Mesenchymal stem cell (in vitro differentiated cells and primary cell): ENCODE measurements around the gene MRPS27.

Source experiments
- DNase-seq: peaks from one replicate; pipeline ENCODE4 v3.0.0-alpha.2; 2013
- H2AFZ ChIP-seq: one replicate; pipeline ENCODE4 v1.6.1; 2013; ENCODE audit warnings: low read depth, mild to moderate bottlenecking, control low read depth, inconsistent platforms, low read length, moderate library complexity
- H2AK5ac ChIP-seq: 2 replicates; pipeline ENCODE4 v1.6.1; 2013; ENCODE audit warnings: low read length, moderate library complexity, mild to moderate bottlenecking, inconsistent platforms; ENCODE audit not compliant: severe bottlenecking
- H2BK120ac ChIP-seq: one replicate; pipeline ENCODE4 v1.6.1; 2013; ENCODE audit warnings: low read depth, mild to moderate bottlenecking, inconsistent platforms, low read length, moderate library complexity
- H2BK12ac ChIP-seq, 2 experiments: one replicate each; pipeline ENCODE4 v1.6.1; 2013; ENCODE audit warnings: inconsistent platforms in 2 of 2, low read length in 2 of 2, mild to moderate bottlenecking in 2 of 2, moderate library complexity in 2 of 2, control low read depth in 1 of 2
- H2BK15ac ChIP-seq: one replicate; pipeline ENCODE4 v1.6.1; 2013; ENCODE audit warnings: mild to moderate bottlenecking, low read depth, inconsistent platforms; ENCODE audit not compliant: poor library complexity, severe bottlenecking
- H2BK5ac ChIP-seq: 2 replicates; pipeline ENCODE4 v1.6.1; 2013; ENCODE audit warnings: low read depth, mild to moderate bottlenecking, low read length, control low read depth, inconsistent platforms; ENCODE audit not compliant: poor library complexity, severe bottlenecking
- H3K14ac ChIP-seq, 2 experiments: one replicate each; pipeline ENCODE4 v1.6.1; 2013; ENCODE audit warnings: inconsistent platforms in 2 of 2, low read length in 2 of 2, control low read depth in 1 of 2, mild to moderate bottlenecking in 1 of 2, moderate library complexity in 1 of 2
- H3K18ac ChIP-seq, 2 experiments: one replicate each; pipeline ENCODE4 v1.6.1; 2013; ENCODE audit warnings: inconsistent platforms in 2 of 2, low read length in 2 of 2, control low read depth in 1 of 2, low read depth in 1 of 2, mild to moderate bottlenecking in 1 of 2
- H3K23ac ChIP-seq, 2 experiments: one replicate each; pipeline ENCODE4 v1.6.1; 2013; ENCODE audit warnings: inconsistent platforms in 2 of 2, low read length in 2 of 2, mild to moderate bottlenecking in 2 of 2, moderate library complexity in 2 of 2, control low read depth in 1 of 2
- H3K27ac ChIP-seq: 2 replicates; pipeline ENCODE4 v1.5.1; 2013; ENCODE audit warnings: mild to moderate bottlenecking, moderate library complexity, low read length, control low read depth, inconsistent platforms; ENCODE audit not compliant: poor library complexity, severe bottlenecking
- H3K27me3 ChIP-seq, 2 experiments: 2 replicates each; pipeline versions ENCODE4 v1.6.1 to v1.7.0; 2013; ENCODE audit warnings: low read length in 2 of 2, mild to moderate bottlenecking in 2 of 2, moderate library complexity in 2 of 2, control low read depth in 1 of 2, inconsistent platforms in 1 of 2; ENCODE audit not compliant: control insufficient read depth in 1 of 2, insufficient read depth in 1 of 2
- H3K36me3 ChIP-seq, 2 experiments: 2 replicates each; pipeline versions ENCODE4 v1.6.1 to v1.7.0; 2013; ENCODE audit warnings: low read length in 2 of 2, control low read depth in 1 of 2, inconsistent platforms in 1 of 2, low read depth in 1 of 2, mild to moderate bottlenecking in 1 of 2; ENCODE audit not compliant: insufficient read depth in 2 of 2, control insufficient read depth in 1 of 2
- H3K4ac ChIP-seq, 2 experiments: one replicate each; pipeline ENCODE4 v1.6.1; 2013; ENCODE audit warnings: inconsistent platforms in 2 of 2, low read length in 2 of 2, mild to moderate bottlenecking in 2 of 2, moderate library complexity in 2 of 2, control low read depth in 1 of 2, low read depth in 1 of 2
- H3K4me1 ChIP-seq: 2 replicates; pipeline ENCODE4 v1.6.1; 2013; ENCODE audit warnings: low read depth, low read length, control low read depth; ENCODE audit not compliant: control insufficient read depth, insufficient read depth
- H3K4me2 ChIP-seq: 2 replicates; pipeline ENCODE4 v1.6.1; 2013; ENCODE audit warnings: low read length, mild to moderate bottlenecking, inconsistent platforms; ENCODE audit not compliant: poor library complexity, severe bottlenecking
- H3K4me3 ChIP-seq, 2 experiments: 2 replicates each; pipeline versions ENCODE4 v1.5.1 to v1.7.0; 2013; ENCODE audit warnings: low read length in 2 of 2, mild to moderate bottlenecking in 2 of 2, control low read depth in 1 of 2, low read depth in 1 of 2; ENCODE audit not compliant: insufficient read depth in 1 of 2
- H3K79me1 ChIP-seq: replicated peaks from 2 replicates; pipeline ENCODE4 v1.6.1; 2013; ENCODE audit warnings: mild to moderate bottlenecking, control low read depth, low read length, inconsistent platforms; ENCODE audit not compliant: poor library complexity, severe bottlenecking
- H3K9ac ChIP-seq: 2 replicates; pipeline ENCODE4 v1.7.0; 2013; ENCODE audit warnings: mild to moderate bottlenecking, low read length, moderate library complexity
- H3K9me3 ChIP-seq: 2 replicates; pipeline ENCODE4 v1.7.0; 2013; ENCODE audit warnings: mild to moderate bottlenecking, low read length; ENCODE audit not compliant: control insufficient read depth
- H4K8ac ChIP-seq: one replicate; pipeline ENCODE4 v1.6.1; 2013; ENCODE audit warnings: inconsistent platforms, mild to moderate bottlenecking, low read length, moderate library complexity
- H4K91ac ChIP-seq: one replicate; pipeline ENCODE4 v1.6.1; 2013; ENCODE audit warnings: mild to moderate bottlenecking, low read length, inconsistent platforms
- WGBS: methylation state at CpG from one replicate; pipeline ENCODE4 v1.1.7; 2013; ENCODE audit warnings: mixed read lengths; 5-methylcytosine and 5-hydroxymethylcytosine counted together

MRPS27 gene

DNA sequence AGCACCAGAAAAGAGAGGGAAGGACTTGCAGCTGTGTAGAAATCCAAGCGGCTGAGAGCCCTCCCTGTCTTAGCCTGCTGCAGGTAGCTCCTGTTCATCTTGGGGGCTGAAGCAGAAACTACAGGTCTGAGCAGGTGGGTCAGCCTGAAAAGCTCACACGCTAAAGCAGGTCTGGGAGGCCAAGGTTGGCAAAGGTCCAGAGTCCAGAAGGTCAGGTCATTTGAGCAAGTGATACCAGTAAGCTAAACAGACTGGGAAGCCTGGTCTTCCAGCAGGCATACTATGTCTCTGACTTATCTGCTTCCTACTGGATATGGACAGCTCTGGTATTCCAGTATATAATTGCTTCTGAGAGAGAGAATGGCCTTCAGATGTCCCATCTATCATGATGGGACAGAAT, 26.4 kb upstream of the MRPS27 start:
- H3K36me3 ChIP-seq: peaks cover 9 to 45% of the 10 kb centered on the region in 2 experiments
- H3K23ac ChIP-seq: no peak overlapping the region
- H2AFZ ChIP-seq: no peak overlapping the region
- H3K4me3 ChIP-seq: no peak overlapping the region
- no peak overlapping the region for H3K14ac ChIP-seq
- no peak overlapping the region for H3K27ac ChIP-seq
- H3K9me3 ChIP-seq: no peaks in the 10 kb centered on the region
- H3K4ac ChIP-seq: no peak overlapping the region
- no peak overlapping the region for H2AK5ac ChIP-seq
- H3K18ac ChIP-seq: peak overlapping the region in 1 of 2 experiments; percentile 40
- no peak overlapping the region for H3K9ac ChIP-seq
- H3K4me1 ChIP-seq: peaks cover 3% of the 10 kb centered on the region
- H3K79me1 ChIP-seq: no peaks in the 10 kb centered on the region
- no peak overlapping the region for H4K91ac ChIP-seq
- H2BK12ac ChIP-seq: no peak overlapping the region
- no peaks in the 10 kb centered on the region for H3K27me3 ChIP-seq
- H2BK120ac ChIP-seq: no peak overlapping the region
- H3K4me2 ChIP-seq: no peak overlapping the region
- no peak overlapping the region for H2BK15ac ChIP-seq
- WGBS: 100% methylated on average over 2 of the region's 2 CpGs
- no peak overlapping the region for H2BK5ac ChIP-seq
- DNase-seq: no peak
- no peak overlapping the region for H4K8ac ChIP-seq

DNA sequence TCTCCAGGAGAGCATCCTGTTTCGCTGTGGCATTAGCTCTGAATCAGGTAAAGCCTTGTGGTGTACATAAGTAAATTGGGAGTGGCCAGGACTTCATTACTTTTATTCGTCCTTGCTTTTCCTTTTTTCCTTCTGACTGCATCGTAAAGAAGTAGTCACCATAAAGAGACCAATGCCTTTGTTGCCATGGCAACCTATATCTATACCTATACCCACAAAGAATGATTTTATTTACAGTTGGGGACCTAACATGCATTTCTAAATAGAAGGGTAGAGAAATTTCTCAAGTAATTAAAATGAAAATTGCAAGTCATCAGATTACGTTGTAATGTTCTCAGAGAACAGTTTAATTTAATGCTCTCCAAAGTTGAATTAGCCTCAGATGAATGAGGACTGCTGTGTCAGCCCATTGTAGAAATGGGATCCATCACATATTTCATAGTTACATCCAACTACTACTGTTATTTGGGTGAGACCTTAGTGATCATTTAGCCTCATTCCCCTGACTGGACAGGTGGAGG, 18.7 kb upstream of the MRPS27 start:
- WGBS: 85% methylated on average over 3 of the region's 4 CpGs
- H2BK12ac ChIP-seq: no peak overlapping the region
- no peak overlapping the region for H3K9ac ChIP-seq
- H3K4me1 ChIP-seq: no peaks in the 10 kb centered on the region
- peaks cover 2 to 76% of the 10 kb centered on the region in 2 experiments for H3K36me3 ChIP-seq
- H3K4ac ChIP-seq: no peak overlapping the region
- H3K4me2 ChIP-seq: no peak overlapping the region
- no peak overlapping the region for H3K27ac ChIP-seq
- no peak overlapping the region for H2BK120ac ChIP-seq
- no peak overlapping the region for H3K23ac ChIP-seq
- H2BK15ac ChIP-seq: no peak overlapping the region
- H4K8ac ChIP-seq: no peak overlapping the region
- no peak overlapping the region for H2AK5ac ChIP-seq
- no peaks in the 10 kb centered on the region for H3K27me3 ChIP-seq
- H2AFZ ChIP-seq: no peak overlapping the region
- DNase-seq: no peak
- no peak overlapping the region for H3K14ac ChIP-seq
- H3K79me1 ChIP-seq: peaks cover 1% of the 10 kb centered on the region
- H4K91ac ChIP-seq: no peak overlapping the region
- no peak overlapping the region for H3K18ac ChIP-seq
- H3K9me3 ChIP-seq: no peaks in the 10 kb centered on the region
- H2BK5ac ChIP-seq: no peak overlapping the region
- H3K4me3 ChIP-seq: no peak overlapping the region

DNA sequence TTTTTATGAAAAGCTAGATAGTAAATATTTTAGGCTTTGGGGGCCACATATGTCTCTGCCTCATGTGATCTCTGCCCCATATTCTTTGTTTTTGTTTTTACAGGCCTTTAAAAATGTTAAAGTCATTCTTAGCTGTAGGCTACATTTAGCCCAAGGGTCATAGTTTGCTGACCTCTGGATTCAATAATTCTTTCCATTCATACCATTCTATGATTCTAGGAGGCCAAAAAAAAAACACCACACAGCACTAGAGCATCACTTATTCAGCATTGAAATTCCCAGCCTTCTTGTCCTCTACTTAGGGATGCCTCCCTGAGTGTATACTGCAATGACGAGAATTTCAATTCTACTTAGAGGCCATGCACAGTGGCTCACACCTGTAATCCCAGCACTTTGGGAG, 17.1 kb upstream of the MRPS27 start:
- Histone ChIP-seq H3K23ac (no peak overlapping the region), H3K27ac (no peak overlapping the region), H2BK15ac (no peak overlapping the region)

DNA sequence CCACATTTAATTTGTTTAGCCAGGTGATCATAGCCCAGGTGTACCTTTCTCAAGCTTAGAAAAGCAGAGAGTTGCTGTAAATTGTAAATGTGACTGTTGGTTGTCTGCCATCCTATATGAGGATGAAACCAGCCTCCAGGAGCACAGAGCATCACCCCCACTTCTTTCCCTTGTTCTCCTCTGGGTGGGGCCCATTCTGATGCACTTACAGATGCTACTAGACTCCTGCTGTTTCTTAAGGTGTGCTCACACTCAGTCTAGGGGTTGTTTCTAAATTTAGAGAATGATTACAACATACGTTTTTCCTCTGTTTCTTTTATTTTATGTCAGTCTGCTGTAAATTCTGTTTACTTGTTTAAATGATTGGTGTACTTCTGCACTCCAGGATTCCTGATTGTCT, 10.7 kb upstream of the MRPS27 start:
- Histone ChIP-seq H3K9me3 (no peaks in the 10 kb centered on the region), H3K4me2 (no peak overlapping the region), H2AFZ (no peak overlapping the region), H4K91ac (no peak overlapping the region), H3K4me3 (no peak overlapping the region), H3K9ac (no peak overlapping the region), H3K14ac (no peak overlapping the region), H3K4ac (no peak overlapping the region), H2AK5ac (no peak overlapping the region), H3K27me3 (no peaks in the 10 kb centered on the region), H3K18ac (no peak overlapping the region), H3K27ac (no peak overlapping the region), H2BK120ac (no peak overlapping the region), H3K4me1 (no peaks in the 10 kb centered on the region), H3K79me1 (peaks cover 20% of the 10 kb centered on the region), H3K23ac (no peak overlapping the region), H2BK5ac (no peak overlapping the region), H2BK15ac (no peak overlapping the region), H4K8ac (no peak overlapping the region), H3K36me3 (peaks cover 6 to 73% of the 10 kb centered on the region in 2 experiments), H2BK12ac (no peak overlapping the region)
- no peak for DNase-seq
- no CpG with 5 or more reads among the region's 1 CpG for WGBS

More for the DNA sequence above, 17.1 kb upstream of the MRPS27 start:
- Histone ChIP-seq H4K8ac (no peak overlapping the region), H3K4me2 (no peak overlapping the region), H3K9ac (no peak overlapping the region), H2BK12ac (no peak overlapping the region), H2BK120ac (no peak overlapping the region), H3K14ac (no peak overlapping the region), H3K4me1 (no peaks in the 10 kb centered on the region), H2AK5ac (no peak overlapping the region), H3K4me3 (no peak overlapping the region), H2BK5ac (no peak overlapping the region), H2AFZ (no peak overlapping the region), H3K36me3 (peaks cover 2 to 75% of the 10 kb centered on the region in 2 experiments), H3K27me3 (no peaks in the 10 kb centered on the region), H4K91ac (no peak overlapping the region), H3K4ac (no peak overlapping the region), H3K9me3 (no peaks in the 10 kb centered on the region), H3K79me1 (peaks cover 1% of the 10 kb centered on the region), H3K18ac (no peak overlapping the region)
- DNase-seq: no peak
- 100% methylated on average over 1 of the region's 1 CpG for WGBS
